Type B pancreatic cell (in vitro differentiated cells): ENCODE data around the gene AP1S1. TPM values are rescaled to one million over a fixed set of nuclear protein-coding genes. Genes with fewer than 3 reads are reported as not detected.
"Not testable (repeated sequence)": the region's sequence is repeated elsewhere in the genome, so short reads cannot be mapped to it uniquely, and the experiment has no call there.

Experiments used
- DNase-seq: peaks from one replicate; pipeline ENCODE4 v3.0.0; 2021; ENCODE audit warnings: mixed read lengths; ENCODE audit not compliant: unreplicated experiment; ENCODE audit errors: extremely low spot score
- H3K27ac Mint-ChIP-seq: 2 replicates; pipeline ENCODE4 v1.8.0; 2021; ENCODE audit warnings: mild to moderate bottlenecking, mixed read lengths
- H3K27me3 Mint-ChIP-seq: 2 replicates; pipeline ENCODE4 v1.8.0; 2021; ENCODE audit warnings: mixed read lengths
- H3K36me3 Mint-ChIP-seq: 2 replicates; pipeline ENCODE4 v1.8.0; 2021; ENCODE audit warnings: mixed read lengths
- H3K4me1 Mint-ChIP-seq: one replicate; pipeline ENCODE4 v1.8.0; 2021; ENCODE audit warnings: mixed read lengths; ENCODE audit not compliant: unreplicated experiment
- H3K4me3 Mint-ChIP-seq: 2 replicates; pipeline ENCODE4 v1.8.0; 2021; ENCODE audit warnings: mild to moderate bottlenecking, mixed read lengths
- H3K9me3 Mint-ChIP-seq: 2 replicates; pipeline ENCODE4 v1.8.0; 2021; ENCODE audit warnings: mixed read lengths
- long read RNA-seq: library from polyadenylated mRNA; unstranded; transcript quantifications from one replicate; pipeline ENCODE4 v2.0.0, GENCODE V29; 2020
- total RNA-seq: library from RNA; stranded (reverse); gene quantifications from 2 replicates; pipeline ENCODE4 v1.2.1, GENCODE V29; 2021; ENCODE audit warnings: low replicate concordance
- TF ChIP-seq, protein P1 (sequence below): fragments of 200-600 bp; sonication (generic); conservative IDR thresholded peaks from 2 replicates; pipeline ENCODE4 v1.5.0; 2021; ENCODE audit warnings: antibody characterized with exemption, mild to moderate bottlenecking

Gene AP1S1
- total RNA-seq: 59.8 and 98.8 TPM in 2 replicates
- long read RNA-seq, partial matches to known transcripts: 0 of 2 reads
- long read RNA-seq, other reads (novel, unspliced or antisense): 0 of 2 reads

GRCh38 chr7:101153969-101154692 is at the start of gene AP1S1:
TSS of gene AP1S1 (plus strand) at chr7:101154476. CDS start at chr7:101154515, 39 bp downstream.
- H3K36me3 Mint-ChIP-seq: peaks cover 10% of the 10 kb centered on the region
- H3K9me3 Mint-ChIP-seq: no peaks in the 10 kb centered on the region
- peaks cover 11% of the 10 kb centered on the region for H3K4me1 Mint-ChIP-seq
- TF ChIP-seq, protein P1, sequence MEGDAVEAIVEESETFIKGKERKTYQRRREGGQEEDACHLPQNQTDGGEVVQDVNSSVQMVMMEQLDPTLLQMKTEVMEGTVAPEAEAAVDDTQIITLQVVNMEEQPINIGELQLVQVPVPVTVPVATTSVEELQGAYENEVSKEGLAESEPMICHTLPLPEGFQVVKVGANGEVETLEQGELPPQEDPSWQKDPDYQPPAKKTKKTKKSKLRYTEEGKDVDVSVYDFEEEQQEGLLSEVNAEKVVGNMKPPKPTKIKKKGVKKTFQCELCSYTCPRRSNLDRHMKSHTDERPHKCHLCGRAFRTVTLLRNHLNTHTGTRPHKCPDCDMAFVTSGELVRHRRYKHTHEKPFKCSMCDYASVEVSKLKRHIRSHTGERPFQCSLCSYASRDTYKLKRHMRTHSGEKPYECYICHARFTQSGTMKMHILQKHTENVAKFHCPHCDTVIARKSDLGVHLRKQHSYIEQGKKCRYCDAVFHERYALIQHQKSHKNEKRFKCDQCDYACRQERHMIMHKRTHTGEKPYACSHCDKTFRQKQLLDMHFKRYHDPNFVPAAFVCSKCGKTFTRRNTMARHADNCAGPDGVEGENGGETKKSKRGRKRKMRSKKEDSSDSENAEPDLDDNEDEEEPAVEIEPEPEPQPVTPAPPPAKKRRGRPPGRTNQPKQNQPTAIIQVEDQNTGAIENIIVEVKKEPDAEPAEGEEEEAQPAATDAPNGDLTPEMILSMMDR: no peak
- H3K4me3 Mint-ChIP-seq: peak within 1 kb of the TSS; percentile 88
- H3K27me3 Mint-ChIP-seq: peaks cover 10% of the 10 kb centered on the region
- peak; percentile 95 for DNase-seq
- H3K27ac Mint-ChIP-seq: peak within 1 kb of the TSS; percentile 78

GRCh38 chr7:101104799-101105198 is 49.5 kb upstream of the AP1S1 start:
- Mint-ChIP-seq H3K36me3 (no peaks in the 10 kb centered on the region), H3K4me3 (no peak overlapping the region), H3K9me3 (no peaks in the 10 kb centered on the region), H3K27me3 (peaks cover 5% of the 10 kb centered on the region), H3K27ac (no peak overlapping the region), H3K4me1 (peaks cover 4% of the 10 kb centered on the region)
- TF ChIP-seq, protein P1: no peak
- no peak for DNase-seq

GRCh38 chr7:101105248-101105647 is 49.0 kb upstream of the AP1S1 start:
- not testable (repeated sequence) for H3K27me3 Mint-ChIP-seq, H3K36me3 Mint-ChIP-seq, H3K4me1 Mint-ChIP-seq, DNase-seq, H3K9me3 Mint-ChIP-seq, H3K4me3 Mint-ChIP-seq, H3K27ac Mint-ChIP-seq

- Mint-ChIP-seq H3K27me3 (peaks cover 5% of the 10 kb centered on the region), H3K4me3 (no peak overlapping the region), H3K9me3 (no peaks in the 10 kb centered on the region)
Measured at GRCh38 chr7:101106386-101106785, 47.9 kb upstream of the AP1S1 start.

GRCh38 chr7:101108330-101108857 is 45.9 kb upstream of the AP1S1 start:
- no peak overlapping the region for H3K4me3 Mint-ChIP-seq
- no peaks in the 10 kb centered on the region for H3K36me3 Mint-ChIP-seq
- peaks cover 5% of the 10 kb centered on the region for H3K27me3 Mint-ChIP-seq
- no peaks in the 10 kb centered on the region for H3K9me3 Mint-ChIP-seq
- no peak overlapping the region for H3K27ac Mint-ChIP-seq
- TF ChIP-seq, protein P1: no peak
- H3K4me1 Mint-ChIP-seq: no peaks in the 10 kb centered on the region
- no peak for DNase-seq

More at GRCh38 chr7:101106386-101106785, 47.9 kb upstream of the AP1S1 start:
- no peaks in the 10 kb centered on the region for H3K36me3 Mint-ChIP-seq
- TF ChIP-seq, protein P1: no peak
- no peaks in the 10 kb centered on the region for H3K4me1 Mint-ChIP-seq
- no peak for DNase-seq
- H3K27ac Mint-ChIP-seq: no peak overlapping the region

GRCh38 chr7:101108961-101109360 is 45.3 kb upstream of the AP1S1 start:
- no peaks in the 10 kb centered on the region for H3K36me3 Mint-ChIP-seq
- no peaks in the 10 kb centered on the region for H3K9me3 Mint-ChIP-seq
- peaks cover 5% of the 10 kb centered on the region for H3K27me3 Mint-ChIP-seq
- no peak for DNase-seq
- H3K4me3 Mint-ChIP-seq: no peak overlapping the region
- no peak overlapping the region for H3K27ac Mint-ChIP-seq
- TF ChIP-seq, protein P1: no peak
- no peaks in the 10 kb centered on the region for H3K4me1 Mint-ChIP-seq
